ENCODE results near the gene SOBP.

DNA sequence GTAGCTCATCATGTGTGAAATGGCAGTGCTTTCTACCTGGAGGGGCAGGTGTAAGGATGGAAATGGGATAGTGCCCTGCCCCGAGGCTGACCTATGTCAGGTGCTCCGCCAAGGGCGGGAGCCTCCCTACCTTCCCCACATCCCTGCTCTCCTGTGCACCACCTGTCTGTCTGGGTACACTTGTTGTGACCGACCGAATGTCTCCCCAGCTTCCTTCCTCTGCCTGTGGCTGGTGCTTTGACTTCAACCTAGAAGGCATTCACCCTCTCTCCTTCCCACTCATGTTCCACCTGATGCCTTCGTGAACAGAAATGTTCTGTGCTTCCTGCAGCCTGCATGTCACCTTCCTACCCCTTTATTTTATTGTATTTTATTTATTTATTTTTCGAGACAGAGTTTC lies 219.4 kb downstream of the SOBP start:
- TF ChIP-seq, protein P1, sequence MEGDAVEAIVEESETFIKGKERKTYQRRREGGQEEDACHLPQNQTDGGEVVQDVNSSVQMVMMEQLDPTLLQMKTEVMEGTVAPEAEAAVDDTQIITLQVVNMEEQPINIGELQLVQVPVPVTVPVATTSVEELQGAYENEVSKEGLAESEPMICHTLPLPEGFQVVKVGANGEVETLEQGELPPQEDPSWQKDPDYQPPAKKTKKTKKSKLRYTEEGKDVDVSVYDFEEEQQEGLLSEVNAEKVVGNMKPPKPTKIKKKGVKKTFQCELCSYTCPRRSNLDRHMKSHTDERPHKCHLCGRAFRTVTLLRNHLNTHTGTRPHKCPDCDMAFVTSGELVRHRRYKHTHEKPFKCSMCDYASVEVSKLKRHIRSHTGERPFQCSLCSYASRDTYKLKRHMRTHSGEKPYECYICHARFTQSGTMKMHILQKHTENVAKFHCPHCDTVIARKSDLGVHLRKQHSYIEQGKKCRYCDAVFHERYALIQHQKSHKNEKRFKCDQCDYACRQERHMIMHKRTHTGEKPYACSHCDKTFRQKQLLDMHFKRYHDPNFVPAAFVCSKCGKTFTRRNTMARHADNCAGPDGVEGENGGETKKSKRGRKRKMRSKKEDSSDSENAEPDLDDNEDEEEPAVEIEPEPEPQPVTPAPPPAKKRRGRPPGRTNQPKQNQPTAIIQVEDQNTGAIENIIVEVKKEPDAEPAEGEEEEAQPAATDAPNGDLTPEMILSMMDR (conservative IDR thresholded peaks at IDR 0.05 in 1 of 2, IDR thresholded peaks at IDR 0.05 in 1 of 2; ENCODE audit: low read depth in 1 of 2, low read length in 2 of 2) = no peak
- no peak for TF ChIP-seq EZH2 (IDR thresholded peaks at IDR 0.05; ENCODE audit: low read length, missing control alignments)
